B cell (primary cell): ENCODE measurements around the gene ATG16L1.

Experiments used
- CTCF ChIP-seq: fragments of 200-600 bp; IDR thresholded peaks from one replicate; pipeline ENCODE4 v1.8.0; 2022; ENCODE audit warnings: antibody characterized with exemption, mild to moderate bottlenecking
- EZH2 ChIP-seq: IDR thresholded peaks from 2 replicates; pipeline ENCODE4 v1.6.1; 2012; ENCODE audit warnings: borderline replicate concordance, low read depth, mild to moderate bottlenecking, moderate library complexity, low read length; ENCODE audit not compliant: insufficient read depth, poor library complexity, severe bottlenecking

- TF ChIP-seq CTCF: no peak
- TF ChIP-seq EZH2: no peak
Observed at GRCh38 chr2:233213011-233213410, 38.5 kb upstream of the ATG16L1 start.
